ENCODE data around the gene RPL31.
A peak's percentile ranks its signal among the peaks of the same experiment; 100 is the strongest.

Gene RPL31

GRCh38 chr2:100964681-100965169, 37.4 kb upstream of the RPL31 start:
- Histone ChIP-seq H2BK5ac (ENCODE audit: low read length) (no peak overlapping the region), H3K14ac (ENCODE audit: low read length) (no peak overlapping the region), H3K23ac (ENCODE audit: low read depth, low read length, poor library complexity) (no peak overlapping the region), H3K27ac (replicated peaks; ENCODE audit: low read length) (no peak overlapping the region), H3K9me3 (replicated peaks in 1 of 2; ENCODE audit: control insufficient read depth in 2 of 2, insufficient read depth in 1 of 2, low read depth in 1 of 2, low read length in 2 of 2) (no peaks in the 10 kb centered on the region), H3K27me3 (ENCODE audit: control insufficient read depth in 3 of 3, insufficient read depth in 3 of 3, low read depth in 1 of 3, low read length in 3 of 3) (peaks cover 0 to 9% (median 0%) of the 10 kb centered on the region in 3 experiments), H2BK12ac (ENCODE audit: low read length) (no peak overlapping the region), H3K4me1 (ENCODE audit: control insufficient read depth in 2 of 2, insufficient read depth in 1 of 2, low read depth in 1 of 2, low read length in 2 of 2) (no peaks in the 10 kb centered on the region), H2BK15ac (ENCODE audit: low read length) (no peak overlapping the region), H4K91ac (ENCODE audit: low read depth, low read length, poor library complexity) (no peak overlapping the region), H3K18ac (ENCODE audit: low read length) (no peak overlapping the region), H2AK5ac (ENCODE audit: low read depth, low read length) (no peak overlapping the region), H3K36me3 (replicated peaks in 1 of 2; ENCODE audit: control insufficient read depth in 2 of 2, insufficient read depth in 2 of 2, low read length in 2 of 2) (no peaks in the 10 kb centered on the region), H4K8ac (ENCODE audit: low read depth, low read length) (no peak overlapping the region), H3K4me2 (ENCODE audit: insufficient read depth, low read length, poor library complexity, severe bottlenecking) (no peak overlapping the region), H3K4me3 (ENCODE audit: low read length in 2 of 2) (no peak overlapping the region), H3K79me1 (ENCODE audit: low read depth, low read length) (no peaks in the 10 kb centered on the region), H3K4ac (ENCODE audit: low read length) (no peak overlapping the region), H3K9ac (ENCODE audit: low read depth, low read length, poor library complexity) (no peak overlapping the region), H2AFZ (ENCODE audit: low read length) (no peak overlapping the region), H2BK120ac (ENCODE audit: low read depth, low read length) (no peak overlapping the region)
- no CpG with 5 or more reads among the region's 11 CpGs for WGBS, 2 donors (ENCODE audit: extremely low coverage in 2 of 2, insufficient read length in 2 of 2, insufficient replicate concordance in 1 of 2)
- no peak for DNase-seq (ENCODE audit: low spot score)

DNA sequence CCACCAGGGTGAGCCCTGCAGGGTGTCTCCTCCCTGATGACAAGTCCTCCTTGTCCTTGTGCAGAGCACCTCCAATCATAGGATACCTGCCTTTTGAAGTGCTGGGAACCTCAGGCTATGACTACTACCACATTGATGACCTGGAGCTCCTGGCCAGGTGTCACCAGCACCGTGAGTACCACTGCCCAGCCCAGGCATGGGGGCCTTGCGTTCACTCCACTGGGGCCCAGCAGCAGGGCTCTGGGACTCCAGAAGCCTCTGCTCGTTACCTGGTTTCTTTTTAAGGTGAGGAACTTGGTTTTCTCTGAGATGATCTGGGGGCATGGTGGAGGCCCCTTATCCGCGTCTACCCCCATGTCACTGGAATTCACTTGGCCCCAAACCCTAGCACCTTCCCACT, 36.5 kb upstream of the RPL31 start:
- WGBS, 2 donors (ENCODE audit: extremely low coverage in 2 of 2, insufficient read length in 2 of 2, insufficient replicate concordance in 1 of 2), result no CpG with 5 or more reads among the region's 5 CpGs
- Histone ChIP-seq H2BK15ac (ENCODE audit: low read length) (no peak overlapping the region), H3K4ac (ENCODE audit: low read length) (no peak overlapping the region)

GRCh38 chr2:100967716-100968115, 34.4 kb upstream of the RPL31 start:
- no peak overlapping the region for H3K18ac ChIP-seq (ENCODE audit: low read length)
- H3K4me3 ChIP-seq (ENCODE audit: low read length in 2 of 2), result no peak overlapping the region
- no peak overlapping the region for H2BK12ac ChIP-seq (ENCODE audit: low read length)
- H3K79me1 ChIP-seq (ENCODE audit: low read depth, low read length), result no peaks in the 10 kb centered on the region
- H4K91ac ChIP-seq (ENCODE audit: low read depth, low read length, poor library complexity), result no peak overlapping the region
- H4K8ac ChIP-seq (ENCODE audit: low read depth, low read length), result no peak overlapping the region
- no peak overlapping the region for H3K23ac ChIP-seq (ENCODE audit: low read depth, low read length, poor library complexity)
- no CpG with 5 or more reads among the region's 8 CpGs for WGBS, 2 donors (ENCODE audit: extremely low coverage in 2 of 2, insufficient read length in 2 of 2, insufficient replicate concordance in 1 of 2)
- no peak overlapping the region for H2BK15ac ChIP-seq (ENCODE audit: low read length)
- H2BK120ac ChIP-seq (ENCODE audit: low read depth, low read length), result no peak overlapping the region
- H3K9ac ChIP-seq (ENCODE audit: low read depth, low read length, poor library complexity), result no peak overlapping the region
- H3K4me2 ChIP-seq (ENCODE audit: insufficient read depth, low read length, poor library complexity, severe bottlenecking), result no peak overlapping the region
- H2AFZ ChIP-seq (ENCODE audit: low read length), result no peak overlapping the region
- no peaks in the 10 kb centered on the region for H3K36me3 ChIP-seq (replicated peaks in 1 of 2; ENCODE audit: control insufficient read depth in 2 of 2, insufficient read depth in 2 of 2, low read length in 2 of 2)
- H3K4ac ChIP-seq (ENCODE audit: low read length), result no peak overlapping the region
- H3K27me3 ChIP-seq (ENCODE audit: control insufficient read depth in 3 of 3, insufficient read depth in 3 of 3, low read depth in 1 of 3, low read length in 3 of 3), result peaks cover 0 to 8% (median 0%) of the 10 kb centered on the region in 3 experiments
- H2AK5ac ChIP-seq (ENCODE audit: low read depth, low read length), result no peak overlapping the region
- H3K4me1 ChIP-seq (ENCODE audit: control insufficient read depth in 2 of 2, insufficient read depth in 1 of 2, low read depth in 1 of 2, low read length in 2 of 2), result no peaks in the 10 kb centered on the region
- H2BK5ac ChIP-seq (ENCODE audit: low read length), result no peak overlapping the region
- H3K9me3 ChIP-seq (replicated peaks in 1 of 2; ENCODE audit: control insufficient read depth in 2 of 2, insufficient read depth in 1 of 2, low read depth in 1 of 2, low read length in 2 of 2), result no peaks in the 10 kb centered on the region
- no peak overlapping the region for H3K14ac ChIP-seq (ENCODE audit: low read length)
- DNase-seq (ENCODE audit: low spot score), result no peak
- H3K27ac ChIP-seq (replicated peaks; ENCODE audit: low read length), result no peak overlapping the region

More for the DNA sequence above, 36.5 kb upstream of the RPL31 start:
- Histone ChIP-seq H3K9ac (ENCODE audit: low read depth, low read length, poor library complexity) (no peak overlapping the region), H4K8ac (ENCODE audit: low read depth, low read length) (no peak overlapping the region), H3K23ac (ENCODE audit: low read depth, low read length, poor library complexity) (no peak overlapping the region), H2AK5ac (ENCODE audit: low read depth, low read length) (no peak overlapping the region), H3K4me2 (ENCODE audit: insufficient read depth, low read length, poor library complexity, severe bottlenecking) (no peak overlapping the region), H3K4me1 (ENCODE audit: control insufficient read depth in 2 of 2, insufficient read depth in 1 of 2, low read depth in 1 of 2, low read length in 2 of 2) (no peaks in the 10 kb centered on the region), H2BK5ac (ENCODE audit: low read length) (no peak overlapping the region), H2BK12ac (ENCODE audit: low read length) (no peak overlapping the region), H3K14ac (ENCODE audit: low read length) (no peak overlapping the region), H3K36me3 (replicated peaks in 1 of 2; ENCODE audit: control insufficient read depth in 2 of 2, insufficient read depth in 2 of 2, low read length in 2 of 2) (no peaks in the 10 kb centered on the region), H2AFZ (ENCODE audit: low read length) (no peak overlapping the region), H3K79me1 (ENCODE audit: low read depth, low read length) (no peaks in the 10 kb centered on the region), H3K27ac (replicated peaks; ENCODE audit: low read length) (no peak overlapping the region), H3K18ac (ENCODE audit: low read length) (no peak overlapping the region), H4K91ac (ENCODE audit: low read depth, low read length, poor library complexity) (no peak overlapping the region), H3K9me3 (replicated peaks in 1 of 2; ENCODE audit: control insufficient read depth in 2 of 2, insufficient read depth in 1 of 2, low read depth in 1 of 2, low read length in 2 of 2) (no peaks in the 10 kb centered on the region), H3K4me3 (ENCODE audit: low read length in 2 of 2) (no peak overlapping the region), H2BK120ac (ENCODE audit: low read depth, low read length) (no peak overlapping the region), H3K27me3 (ENCODE audit: control insufficient read depth in 3 of 3, insufficient read depth in 3 of 3, low read depth in 1 of 3, low read length in 3 of 3) (peaks cover 0 to 9% (median 0%) of the 10 kb centered on the region in 3 experiments)
- no peak for DNase-seq (ENCODE audit: low spot score)

DNA sequence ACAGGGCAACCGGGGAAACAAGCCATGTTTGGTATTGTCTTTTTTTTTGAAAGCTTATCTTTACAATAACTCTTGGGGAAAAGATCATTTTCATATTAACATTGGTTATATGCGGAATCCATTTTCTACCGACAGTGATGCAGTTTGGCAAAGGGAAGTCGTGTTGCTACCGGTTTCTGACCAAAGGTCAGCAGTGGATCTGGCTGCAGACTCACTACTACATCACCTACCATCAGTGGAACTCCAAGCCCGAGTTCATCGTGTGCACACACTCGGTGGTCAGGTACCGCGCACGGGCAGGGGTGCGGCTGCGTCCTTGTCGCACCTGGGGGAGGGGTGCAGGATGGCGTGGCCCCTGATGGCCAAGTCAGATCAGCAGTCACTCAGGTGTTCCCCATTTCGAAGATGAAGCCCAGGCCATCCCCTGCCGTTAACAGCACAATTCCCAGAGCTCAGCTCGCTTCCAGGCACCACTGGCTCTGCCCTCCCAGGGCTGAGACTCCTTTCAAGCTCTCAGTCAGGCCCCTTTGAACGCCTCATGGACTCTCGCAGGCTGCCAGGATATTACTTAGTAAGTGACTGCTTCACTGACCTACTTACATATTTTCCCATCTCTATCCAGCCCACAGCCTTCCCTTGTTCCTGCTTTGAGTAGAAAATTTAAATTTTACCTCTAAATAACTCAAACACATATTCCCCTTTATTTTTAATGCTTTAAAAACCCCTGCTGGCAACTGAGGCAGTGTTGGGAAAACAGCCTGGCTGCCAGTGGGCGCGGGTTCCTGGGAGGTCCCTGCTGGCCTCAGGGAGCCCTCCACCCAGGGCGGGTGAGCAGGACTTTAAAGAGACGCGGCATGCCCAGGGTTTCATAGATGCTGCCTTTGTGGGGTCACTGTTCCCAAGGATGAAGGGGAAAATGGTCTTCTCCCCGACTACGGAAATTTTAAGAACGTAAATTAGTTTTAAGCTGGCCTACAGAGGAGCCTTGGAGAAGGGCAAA, 33.6 kb upstream of the RPL31 start:
- no CpG with 5 or more reads among the region's 28 CpGs for WGBS, 2 donors (ENCODE audit: extremely low coverage in 2 of 2, insufficient read length in 2 of 2, insufficient replicate concordance in 1 of 2)

More for the DNA sequence above, 33.6 kb upstream of the RPL31 start:
- no peak overlapping the region for H2BK12ac ChIP-seq (ENCODE audit: low read length)
- no peak overlapping the region for H3K4ac ChIP-seq (ENCODE audit: low read length)
- no peak overlapping the region for H2BK120ac ChIP-seq (ENCODE audit: low read depth, low read length)
- no peaks in the 10 kb centered on the region for H3K79me1 ChIP-seq (ENCODE audit: low read depth, low read length)
- no peak overlapping the region for H2AFZ ChIP-seq (ENCODE audit: low read length)
- no peak overlapping the region for H2AK5ac ChIP-seq (ENCODE audit: low read depth, low read length)
- peak overlapping the region; percentile 34 for H3K23ac ChIP-seq (ENCODE audit: low read depth, low read length, poor library complexity)
- peaks cover 0 to 6% (median 0%) of the 10 kb centered on the region in 3 experiments for H3K27me3 ChIP-seq (ENCODE audit: control insufficient read depth in 3 of 3, insufficient read depth in 3 of 3, low read depth in 1 of 3, low read length in 3 of 3)
- no peaks in the 10 kb centered on the region for H3K36me3 ChIP-seq (replicated peaks in 1 of 2; ENCODE audit: control insufficient read depth in 2 of 2, insufficient read depth in 2 of 2, low read length in 2 of 2)
- peak overlapping the region; percentile 76 for H3K18ac ChIP-seq (ENCODE audit: low read length)
- H2BK5ac ChIP-seq (ENCODE audit: low read length), result no peak overlapping the region
- H3K4me1 ChIP-seq (ENCODE audit: control insufficient read depth in 2 of 2, insufficient read depth in 1 of 2, low read depth in 1 of 2, low read length in 2 of 2), result no peaks in the 10 kb centered on the region
- no peak overlapping the region for H3K9ac ChIP-seq (ENCODE audit: low read depth, low read length, poor library complexity)
- H3K4me2 ChIP-seq (ENCODE audit: insufficient read depth, low read length, poor library complexity, severe bottlenecking), result no peak overlapping the region
- H2BK15ac ChIP-seq (ENCODE audit: low read length), result peak overlapping the region; percentile 44
- DNase-seq (ENCODE audit: low spot score), result no peak
- H3K9me3 ChIP-seq (replicated peaks in 1 of 2; ENCODE audit: control insufficient read depth in 2 of 2, insufficient read depth in 1 of 2, low read depth in 1 of 2, low read length in 2 of 2), result no peaks in the 10 kb centered on the region
- no peak overlapping the region for H4K8ac ChIP-seq (ENCODE audit: low read depth, low read length)
- no peak overlapping the region for H4K91ac ChIP-seq (ENCODE audit: low read depth, low read length, poor library complexity)
- H3K27ac ChIP-seq (replicated peaks; ENCODE audit: low read length), result no peak overlapping the region
- H3K4me3 ChIP-seq (ENCODE audit: low read length in 2 of 2), result no peak overlapping the region
- H3K14ac ChIP-seq (ENCODE audit: low read length), result no peak overlapping the region
